Aorta (tissue), 5 donors: Measurements from ENCODE around the gene UBE2Z. TPM values are rescaled to one million over a fixed set of nuclear protein-coding genes. Genes with fewer than 3 reads are reported as not detected.

Source experiments
- ATAC-seq: fragments of 200-7000 bp; cut with Tn5 transposase; one replicate; pipeline ENCODE4 v1.9.1; 2022; ENCODE audit warnings: moderate library complexity; ENCODE audit not compliant: low FRiP score
- DNase-seq, 2 donors: peaks; one replicate each; pipeline ENCODE4 v3.0.0-alpha.2; 2020
- H3K27ac ChIP-seq, 2 donors: one replicate each; pipeline ENCODE4 v1.5.1; 2013; ENCODE audit warnings: low read length in 2 of 2, mild to moderate bottlenecking in 2 of 2, moderate library complexity in 2 of 2, control low read depth in 1 of 2, inconsistent platforms in 1 of 2, low read depth in 1 of 2
- H3K27me3 ChIP-seq, 2 donors: one replicate each; pipeline ENCODE4 v1.6.1; 2013; ENCODE audit warnings: control low read depth in 1 of 2, low read length in 1 of 2, mild to moderate bottlenecking in 1 of 2, moderate library complexity in 1 of 2; ENCODE audit not compliant: insufficient read depth in 2 of 2, control insufficient read depth in 1 of 2
- H3K36me3 ChIP-seq, 2 donors: one replicate each; pipeline ENCODE4 v1.6.1; 2013; ENCODE audit warnings: control low read depth in 1 of 2, low read length in 1 of 2, mild to moderate bottlenecking in 1 of 2; ENCODE audit not compliant: insufficient read depth in 2 of 2, control insufficient read depth in 1 of 2
- H3K4me1 ChIP-seq, 2 donors: one replicate each; pipeline ENCODE4 v1.6.1; 2013; ENCODE audit warnings: low read length in 2 of 2, control low read depth in 1 of 2, mild to moderate bottlenecking in 1 of 2, moderate library complexity in 1 of 2; ENCODE audit not compliant: insufficient read depth in 2 of 2, control insufficient read depth in 1 of 2
- H3K4me3 ChIP-seq, 2 donors: one replicate each; pipeline ENCODE4 v1.5.1; 2013; ENCODE audit warnings: low read length in 2 of 2, control low read depth in 1 of 2, mild to moderate bottlenecking in 1 of 2
- H3K9me3 ChIP-seq: one replicate; pipeline ENCODE4 v1.6.1; 2013; ENCODE audit warnings: mild to moderate bottlenecking, low read length; ENCODE audit not compliant: control insufficient read depth
- WGBS, 2 donors: extraction: QIAGEN DNeasy Blood & Tissue Kit; methylation state at CpG; one replicate each; pipeline ENCODE4 v1.1.7; 2013; 5-methylcytosine and 5-hydroxymethylcytosine counted together
- intact Hi-C, 2 donors: fragments of 100-400 bp; cut with DNase I; formaldehyde crosslinking; loops; one replicate each; pipeline versions ENCODE4 v1.14.2 to v1.15.0; 2022
- polyA plus RNA-seq, 2 donors: library from polyadenylated mRNA; stranded (reverse); fragments of 200-250 nt; gene quantifications; one replicate each; pipeline ENCODE4 v1.2.3, GENCODE V29; 2013
- total RNA-seq, 2 donors: library from RNA; stranded (reverse); fragmentation: NEBNext Ultra II Directional; extraction: Animal tissue kit (Norgen Biotek cat#: 25700); gene quantifications; one replicate each; pipeline ENCODE4 v1.2.1, GENCODE V29; 2021
- donor health status: healthy with polysubstance abuse.
- donor health status: Bipolar disorder and iron deficiency.
- donor health status: DM: no; HTN: no; CAD: no.
- donor health status: DM: no; HTN: no; CAD: no.
- donor health status: DM: yes; HTN: yes; CAD: no.

UBE2Z gene
- total and polyA plus RNA-seq, 4 donors, result 29.8 to 84.0 (median 61.1) TPM

DNA sequence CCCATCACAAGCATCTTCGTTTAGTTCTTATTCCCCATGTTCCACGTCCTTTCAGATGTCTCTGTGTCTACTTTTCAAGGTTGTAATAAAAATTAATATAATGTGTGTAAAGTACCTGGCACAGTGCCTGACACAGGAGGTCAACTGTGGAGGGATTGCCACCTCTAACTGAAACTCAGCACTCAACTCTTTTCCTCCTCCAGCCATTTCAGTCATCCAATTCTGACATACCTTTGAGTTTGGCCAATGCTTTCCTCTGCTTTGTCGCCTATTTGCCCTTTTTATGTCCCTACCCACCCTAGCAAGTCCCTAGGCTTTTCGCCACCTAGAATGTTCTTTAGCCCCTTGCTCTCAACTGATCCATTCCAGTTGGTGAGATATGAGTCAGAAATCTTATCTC lies 1.6 kb downstream of the UBE2Z start:
- H3K9me3 ChIP-seq, result no peaks in the 10 kb centered on the region
- 50 to 53% methylated on average over 4 of the region's 4 CpGs for WGBS, 2 donors
- no peaks in the 10 kb centered on the region for H3K27me3 ChIP-seq
- no peak overlapping the region for H3K4me3 ChIP-seq
- ATAC-seq (no peak), DNase-seq (no peak)
- H3K4me1 ChIP-seq, result no peaks in the 10 kb centered on the region
- H3K27ac ChIP-seq, result no peak overlapping the region
- intact Hi-C loops, result loop anchor here in 1 of 2 donors (2.0 to 5.0 kb wide), 2 partner anchors 15 to 33 kb away; partner anchors contain the start of gene SNF8
- no peaks in the 10 kb centered on the region for H3K36me3 ChIP-seq

DNA sequence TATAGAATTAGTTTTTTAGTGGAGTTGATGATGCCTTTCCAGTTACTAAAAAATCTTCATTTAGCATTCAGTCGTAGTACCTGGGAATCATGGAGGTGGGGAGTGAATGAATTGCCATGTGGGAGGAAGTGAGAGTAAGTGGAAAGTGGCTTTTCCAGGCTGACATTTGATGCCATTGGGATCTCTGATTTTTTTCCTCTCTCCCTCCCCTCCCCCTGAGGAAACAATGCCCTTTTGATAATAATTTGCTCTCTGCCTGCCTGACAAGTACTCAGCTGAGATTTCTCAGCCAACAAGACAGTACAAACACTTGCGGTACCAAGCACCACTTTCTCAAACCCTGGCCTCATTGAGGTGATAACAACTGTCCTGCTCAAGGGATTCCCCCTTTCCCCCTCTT lies 2.2 kb downstream of the UBE2Z start:
- Histone ChIP-seq H3K9me3 (no peaks in the 10 kb centered on the region), H3K4me1 (no peaks in the 10 kb centered on the region), H3K27ac (no peak overlapping the region), H3K4me3 (no peak overlapping the region), H3K36me3 (no peaks in the 10 kb centered on the region), H3K27me3 (no peaks in the 10 kb centered on the region)
- ATAC-seq (no peak), DNase-seq (no peak)
- intact Hi-C loops, result no loop called here
- WGBS, 2 donors, result 57 to 68% methylated on average over 2 of the region's 2 CpGs

GRCh38 chr17:48912476-48912875 lies 4.3 kb downstream of the UBE2Z start:
- 80 to 89% methylated on average over 2 of the region's 2 CpGs for WGBS, 2 donors
- H3K36me3 ChIP-seq, result peaks cover 0 to 2% of the 10 kb centered on the region in 2 donors
- ATAC-seq (no peak), DNase-seq (no peak)
- intact Hi-C loops, result no loop called here
- H3K9me3 ChIP-seq, result no peaks in the 10 kb centered on the region
- no peaks in the 10 kb centered on the region for H3K27me3 ChIP-seq
- no peak overlapping the region for H3K27ac ChIP-seq
- no peaks in the 10 kb centered on the region for H3K4me1 ChIP-seq
- H3K4me3 ChIP-seq, result no peak overlapping the region

- intact Hi-C loops, result no loop called here
- WGBS, 2 donors, result 68 to 69% methylated on average over 5 of the region's 5 CpGs
- DNase-seq (no peak), ATAC-seq (no peak)
- Histone ChIP-seq H3K27ac (no peak overlapping the region), H3K27me3 (no peaks in the 10 kb centered on the region), H3K9me3 (no peaks in the 10 kb centered on the region), H3K4me1 (no peaks in the 10 kb centered on the region), H3K4me3 (no peak overlapping the region), H3K36me3 (peaks cover 0 to 5% of the 10 kb centered on the region in 2 donors)
Observed at GRCh38 chr17:48915459-48916282, 7.5 kb downstream of the UBE2Z start.

GRCh38 chr17:48925251-48925990 lies 17.2 kb downstream of the UBE2Z start:
- intact Hi-C loops, result loop anchor here in 1 of 2 donors (2.0 kb wide), 1 partner anchor 17 kb away; the partner anchor contains the start of gene UBE2Z

DNA sequence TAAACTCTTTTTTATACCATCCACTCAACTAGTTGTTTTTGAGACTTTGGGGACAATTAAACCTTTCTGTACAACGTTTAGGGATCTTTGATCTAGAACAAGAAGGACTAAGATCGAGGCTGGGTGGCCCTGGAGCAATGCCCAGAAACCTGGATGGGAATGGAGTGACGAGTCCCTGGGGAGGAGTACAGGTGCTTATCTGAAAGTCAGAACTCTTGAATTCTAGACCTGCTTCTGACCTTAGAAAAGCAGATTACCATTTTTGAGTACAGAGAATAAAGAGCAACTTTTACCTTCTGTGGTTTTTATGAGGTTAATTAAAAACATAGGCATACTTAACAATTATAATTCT lies 17.8 kb downstream of the UBE2Z start:
- no peak for ATAC-seq
- H3K4me3 ChIP-seq, result no peak overlapping the region
- H3K4me1 ChIP-seq, result no peaks in the 10 kb centered on the region
- no peaks in the 10 kb centered on the region for H3K27me3 ChIP-seq
- WGBS, 2 donors, result 46 to 51% methylated on average over 3 of the region's 3 CpGs
- no peaks in the 10 kb centered on the region for H3K9me3 ChIP-seq
- intact Hi-C loops, result loop anchor here in 1 of 2 donors (2.0 kb wide), 1 partner anchor 17 kb away; the partner anchor contains the start of gene UBE2Z
- H3K27ac ChIP-seq, result no peak overlapping the region
- H3K36me3 ChIP-seq, result peaks cover 12 to 16% of the 10 kb centered on the region in 2 donors
- peak in 1 of 2 donors; percentile 37 for DNase-seq

More at GRCh38 chr17:48925251-48925990, 17.2 kb downstream of the UBE2Z start:
- 66 to 80% methylated on average over 4 of the region's 4 CpGs for WGBS, 2 donors
- Histone ChIP-seq H3K36me3 (peaks cover 10 to 19% of the 10 kb centered on the region in 2 donors), H3K27me3 (no peaks in the 10 kb centered on the region), H3K4me3 (no peak overlapping the region), H3K9me3 (no peaks in the 10 kb centered on the region), H3K4me1 (no peaks in the 10 kb centered on the region), H3K27ac (no peak overlapping the region)
- ATAC-seq (no peak), DNase-seq (no peak)

DNA sequence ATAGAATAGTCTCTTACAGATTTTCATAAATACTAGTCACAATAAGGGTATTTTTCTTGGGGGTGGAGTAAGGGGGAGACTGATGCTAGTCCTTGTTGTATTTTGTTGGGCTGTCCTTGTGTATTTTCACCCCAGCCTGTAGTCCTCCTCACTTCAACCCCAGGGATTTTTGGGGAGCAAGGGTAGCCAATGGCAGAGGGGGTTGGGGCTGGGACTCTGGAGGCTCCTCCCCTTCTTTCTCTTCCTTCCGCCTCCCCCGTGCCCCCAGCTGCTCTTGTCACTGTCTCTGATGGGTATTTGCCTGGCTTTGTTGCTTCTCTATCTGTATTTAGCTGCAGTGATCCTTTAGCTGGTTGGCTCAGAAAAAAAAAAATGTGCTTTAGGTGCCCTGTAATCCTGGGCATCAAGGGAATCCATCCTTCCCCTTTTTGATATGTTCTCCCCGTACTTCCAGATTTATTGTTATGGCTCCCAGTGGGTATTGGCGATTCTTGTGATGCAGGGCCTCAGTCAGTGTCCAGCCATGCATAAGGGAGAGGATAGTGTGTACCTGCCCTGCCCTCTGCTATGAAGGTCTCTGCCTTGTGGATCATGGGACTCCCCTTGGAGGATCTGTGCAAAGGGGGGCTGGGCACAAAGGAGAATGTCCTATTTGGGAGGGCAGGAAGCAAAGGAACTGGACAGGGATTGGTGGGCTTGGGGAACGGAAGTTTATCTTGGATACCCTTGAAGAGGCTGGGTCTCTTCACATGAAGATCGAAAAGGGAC lies 20.0 kb downstream of the UBE2Z start:
- intact Hi-C loops, result no loop called here
- peaks cover 9 to 10% of the 10 kb centered on the region in 2 donors for H3K36me3 ChIP-seq
- no peak for ATAC-seq

More for the DNA sequence above, 20.0 kb downstream of the UBE2Z start:
- H3K4me3 ChIP-seq, result no peak overlapping the region
- H3K27ac ChIP-seq, result no peak overlapping the region
- no peaks in the 10 kb centered on the region for H3K4me1 ChIP-seq
- H3K27me3 ChIP-seq, result no peaks in the 10 kb centered on the region
- DNase-seq, result no peak
- no peaks in the 10 kb centered on the region for H3K9me3 ChIP-seq
- WGBS, 2 donors, result 59 to 69% methylated on average over 6 of the region's 6 CpGs
